Vagina (tissue), 2 donors: ENCODE results near the gene KLC1. TPM values are rescaled to one million over a fixed set of nuclear protein-coding genes. Genes with fewer than 3 reads are reported as not detected.

Source experiments
- DNase-seq, 2 donors: peaks; one replicate each; pipeline ENCODE4 v3.0.0-alpha.2; 2017; ENCODE audit errors: extremely low spot score in 2 of 2
- H3K27ac ChIP-seq: fragments of 200-600 bp; sonication (generic); one replicate; pipeline ENCODE4 v1.5.1; 2019
- H3K27me3 ChIP-seq: fragments of 200-600 bp; sonication (generic); one replicate; pipeline ENCODE4 v1.5.1; 2019
- H3K36me3 ChIP-seq, 2 donors: fragments of 200-600 bp; sonication (generic); one replicate each; pipeline ENCODE4 v1.5.1; 2017 to 2019
- H3K4me1 ChIP-seq: fragments of 200-600 bp; sonication (generic); one replicate; pipeline ENCODE4 v1.5.1; 2019
- H3K4me3 ChIP-seq, 2 donors: fragments of 200-600 bp; sonication (generic); 1 replicate in 1 of 2; 2 replicates in 1 of 2; pipeline ENCODE4 v1.5.1; 2016 to 2019
- H3K9me3 ChIP-seq: fragments of 200-600 bp; sonication (generic); one replicate; pipeline ENCODE4 v1.5.1; 2019
- POLR2A ChIP-seq, 2 donors: fragments of 450-650 bp; IDR thresholded peaks; one replicate each; pipeline ENCODE4 v1.6.1; 2017; ENCODE audit warnings: antibody characterized with exemption in 2 of 2, mild to moderate bottlenecking in 2 of 2, moderate library complexity in 2 of 2
- POLR2AphosphoS5 ChIP-seq, 2 donors: sonication (generic); formaldehyde crosslinking; IDR thresholded peaks; one replicate each; pipeline ENCODE4 v1.9.0; 2017; ENCODE audit warnings: antibody characterized with exemption in 2 of 2, mild to moderate bottlenecking in 2 of 2, low read depth in 1 of 2; ENCODE audit not compliant: insufficient read depth in 1 of 2
- intact Hi-C: fragments of 100-400 bp; cut with DNase I; formaldehyde crosslinking; loops from one replicate; pipeline ENCODE4 v1.15.1; 2023
- total RNA-seq: library from RNA; depleted of rRNA; stranded (reverse); fragments of >200 nt; gene quantifications from one replicate; pipeline ENCODE4 v1.2.3, GENCODE V29; 2016
- TF ChIP-seq, protein P1 (sequence below), 3 experiments: fragments of 450-650 bp in 2 of 3; fragments of 200-600 bp in 1 of 3; sonication (generic) in 1 of 3; IDR thresholded peaks; one replicate each; pipeline ENCODE4 v1.5.1; 2017 to 2019; ENCODE audit warnings: antibody characterized with exemption in 3 of 3, mild to moderate bottlenecking in 2 of 3, moderate library complexity in 2 of 3

The KLC1 gene
- total RNA-seq, 1 donor from 2014 or later: 322 TPM

GRCh38 chr14:103667671-103668070 lies 38.7 kb downstream of the KLC1 start:
- Histone ChIP-seq H3K9me3 (no peaks in the 10 kb centered on the region), H3K27ac (no peak overlapping the region), H3K27me3 (no peaks in the 10 kb centered on the region), H3K4me1 (no peaks in the 10 kb centered on the region), H3K4me3 (no peak overlapping the region), H3K36me3 (peaks cover 0 to 82% of the 10 kb centered on the region in 2 donors)
- TF ChIP-seq, protein P1, sequence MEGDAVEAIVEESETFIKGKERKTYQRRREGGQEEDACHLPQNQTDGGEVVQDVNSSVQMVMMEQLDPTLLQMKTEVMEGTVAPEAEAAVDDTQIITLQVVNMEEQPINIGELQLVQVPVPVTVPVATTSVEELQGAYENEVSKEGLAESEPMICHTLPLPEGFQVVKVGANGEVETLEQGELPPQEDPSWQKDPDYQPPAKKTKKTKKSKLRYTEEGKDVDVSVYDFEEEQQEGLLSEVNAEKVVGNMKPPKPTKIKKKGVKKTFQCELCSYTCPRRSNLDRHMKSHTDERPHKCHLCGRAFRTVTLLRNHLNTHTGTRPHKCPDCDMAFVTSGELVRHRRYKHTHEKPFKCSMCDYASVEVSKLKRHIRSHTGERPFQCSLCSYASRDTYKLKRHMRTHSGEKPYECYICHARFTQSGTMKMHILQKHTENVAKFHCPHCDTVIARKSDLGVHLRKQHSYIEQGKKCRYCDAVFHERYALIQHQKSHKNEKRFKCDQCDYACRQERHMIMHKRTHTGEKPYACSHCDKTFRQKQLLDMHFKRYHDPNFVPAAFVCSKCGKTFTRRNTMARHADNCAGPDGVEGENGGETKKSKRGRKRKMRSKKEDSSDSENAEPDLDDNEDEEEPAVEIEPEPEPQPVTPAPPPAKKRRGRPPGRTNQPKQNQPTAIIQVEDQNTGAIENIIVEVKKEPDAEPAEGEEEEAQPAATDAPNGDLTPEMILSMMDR (IDR thresholded peaks at IDR 0.05): no peak
- no peak for TF ChIP-seq POLR2A (IDR thresholded peaks at IDR 0.05)
- no peak for TF ChIP-seq POLR2AphosphoS5 (IDR thresholded peaks at IDR 0.05; ENCODE audit: insufficient read depth in 1 of 2, low read depth in 1 of 2)
- no peak for DNase-seq
- intact Hi-C loops: no loop called here

- Histone ChIP-seq H3K4me3 (no peak overlapping the region), H3K27me3 (no peaks in the 10 kb centered on the region), H3K36me3 (peaks cover 0 to 82% of the 10 kb centered on the region in 2 donors), H3K27ac (no peak overlapping the region), H3K9me3 (no peaks in the 10 kb centered on the region), H3K4me1 (no peaks in the 10 kb centered on the region)
- no peak for DNase-seq
- TF ChIP-seq POLR2A (IDR thresholded peaks at IDR 0.05): no peak
- TF ChIP-seq, protein P1 (IDR thresholded peaks at IDR 0.05): no peak
- TF ChIP-seq POLR2AphosphoS5 (IDR thresholded peaks at IDR 0.05; ENCODE audit: insufficient read depth in 1 of 2, low read depth in 1 of 2): no peak
- intact Hi-C loops: no loop called here
Observed at GRCh38 chr14:103668117-103668516, 39.1 kb downstream of the KLC1 start.

DNA sequence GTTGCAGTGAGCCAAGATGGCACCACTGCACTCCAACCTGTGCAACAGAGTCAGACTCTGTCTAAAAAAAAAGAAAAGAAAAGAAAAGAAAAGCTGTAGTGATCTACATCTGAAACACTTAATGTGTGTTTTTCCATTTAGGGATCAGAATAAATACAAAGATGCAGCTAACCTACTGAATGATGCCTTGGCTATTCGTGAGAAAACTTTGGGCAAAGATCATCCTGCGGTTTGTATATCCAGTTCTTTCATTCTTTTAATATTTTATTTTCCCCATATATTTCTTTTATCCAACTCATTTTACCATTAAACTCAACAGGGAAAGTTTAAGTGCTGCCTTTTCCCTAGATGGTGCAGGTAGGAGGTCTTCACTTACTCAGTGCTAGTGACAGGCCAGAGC lies 40.4 kb downstream of the KLC1 start:
- DNase-seq: no peak
- H3K4me3 ChIP-seq: no peak overlapping the region
- H3K4me1 ChIP-seq: no peaks in the 10 kb centered on the region
- no peak overlapping the region for H3K27ac ChIP-seq
- no peaks in the 10 kb centered on the region for H3K9me3 ChIP-seq
- no peaks in the 10 kb centered on the region for H3K27me3 ChIP-seq
- peaks cover 0 to 82% of the 10 kb centered on the region in 2 donors for H3K36me3 ChIP-seq
- intact Hi-C loops: no loop called here
- TF ChIP-seq, protein P1 (IDR thresholded peaks at IDR 0.05): no peak
- TF ChIP-seq POLR2AphosphoS5 (IDR thresholded peaks at IDR 0.05; ENCODE audit: insufficient read depth in 1 of 2, low read depth in 1 of 2) (no peak), POLR2A (IDR thresholded peaks at IDR 0.05) (no peak)

GRCh38 chr14:103671911-103672310 lies 42.9 kb downstream of the KLC1 start:
- H3K4me1 ChIP-seq: no peaks in the 10 kb centered on the region
- H3K4me3 ChIP-seq: no peak overlapping the region
- intact Hi-C loops: no loop called here
- H3K36me3 ChIP-seq: peaks cover 0 to 93% of the 10 kb centered on the region in 2 donors
- H3K27me3 ChIP-seq: no peaks in the 10 kb centered on the region
- TF ChIP-seq POLR2AphosphoS5 (IDR thresholded peaks at IDR 0.05; ENCODE audit: insufficient read depth in 1 of 2, low read depth in 1 of 2): no peak
- TF ChIP-seq, protein P1 (IDR thresholded peaks at IDR 0.05): no peak
- TF ChIP-seq POLR2A (IDR thresholded peaks at IDR 0.05): no peak
- H3K9me3 ChIP-seq: no peaks in the 10 kb centered on the region
- H3K27ac ChIP-seq: no peak overlapping the region
- no peak for DNase-seq

DNA sequence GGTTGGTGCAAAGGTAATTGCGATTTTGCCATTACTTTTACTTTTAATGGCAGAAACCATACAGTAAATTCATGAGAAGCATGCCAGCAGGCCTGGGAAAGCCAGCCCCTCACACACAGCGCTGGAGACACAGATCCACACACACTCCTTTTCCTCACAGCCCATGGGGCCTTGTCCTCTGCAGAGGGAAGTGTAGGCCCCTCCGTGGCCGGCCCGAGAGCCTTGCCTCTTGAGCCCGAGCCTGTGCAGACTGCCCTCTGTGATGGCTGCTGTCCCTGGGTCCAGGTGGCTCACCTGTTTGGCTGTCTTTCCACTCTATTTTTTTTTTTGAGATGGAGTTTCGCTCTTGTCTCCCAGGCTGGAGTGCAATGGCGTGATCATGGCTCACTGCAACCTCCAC lies 46.9 kb downstream of the KLC1 start:
- TF ChIP-seq, protein P1 (IDR thresholded peaks at IDR 0.05): no peak
- no peak for DNase-seq
- Histone ChIP-seq H3K27me3 (no peaks in the 10 kb centered on the region), H3K36me3 (peaks cover 0 to 95% of the 10 kb centered on the region in 2 donors), H3K4me1 (no peaks in the 10 kb centered on the region), H3K27ac (no peak overlapping the region), H3K9me3 (no peaks in the 10 kb centered on the region), H3K4me3 (no peak overlapping the region)
- intact Hi-C loops: no loop called here
